Hepatocyte (in vitro differentiated cells): Measurements from ENCODE around the gene GABBR1. TPM values are rescaled to one million over a fixed set of nuclear protein-coding genes. Genes with fewer than 3 reads are reported as not detected.

Source experiments
- DNase-seq: peaks from one replicate; pipeline ENCODE4 v3.0.0-alpha.2; 2016; ENCODE audit warnings: low spot score
- H2AFZ ChIP-seq: fragments of 200-600 bp; sonication (generic); 2 replicates; pipeline ENCODE4 v1.6.0; 2016; ENCODE audit warnings: antibody characterized with exemption, mild to moderate bottlenecking
- H3K27ac ChIP-seq: fragments of 200-600 bp; sonication (generic); 2 replicates; pipeline ENCODE4 v1.5.1; 2016; ENCODE audit warnings: mild to moderate bottlenecking
- H3K27me3 ChIP-seq: fragments of 200-600 bp; sonication (generic); 2 replicates; pipeline ENCODE4 v1.6.1; 2016
- H3K36me3 ChIP-seq: fragments of 200-600 bp; sonication (generic); replicated peaks from 2 replicates; pipeline ENCODE4 v1.5.1; 2016; ENCODE audit warnings: low read depth; ENCODE audit not compliant: insufficient read depth
- H3K4me1 ChIP-seq: fragments of 200-600 bp; sonication (generic); 2 replicates; pipeline ENCODE4 v1.5.1; 2016; ENCODE audit warnings: mild to moderate bottlenecking, moderate library complexity; ENCODE audit not compliant: insufficient read depth
- H3K4me2 ChIP-seq: fragments of 200-600 bp; sonication (generic); 2 replicates; pipeline ENCODE4 v1.6.0; 2016
- H3K4me3 ChIP-seq: fragments of 200-600 bp; sonication (generic); 2 replicates; pipeline ENCODE4 v1.5.1; 2016; ENCODE audit warnings: mild to moderate bottlenecking
- H3K79me2 ChIP-seq: fragments of 200-600 bp; sonication (generic); 2 replicates; pipeline ENCODE4 v1.6.0; 2017; ENCODE audit warnings: mild to moderate bottlenecking
- H3K9me2 ChIP-seq: fragments of 200-600 bp; sonication (generic); replicated peaks from 2 replicates; pipeline ENCODE4 v1.6.0; 2017; ENCODE audit warnings: mild to moderate bottlenecking; ENCODE audit not compliant: insufficient read depth
- H3K9me3 ChIP-seq: fragments of 200-600 bp; sonication (generic); 2 replicates; pipeline ENCODE4 v1.5.1; 2016; ENCODE audit warnings: low read depth, mild to moderate bottlenecking
- H4K20me1 ChIP-seq: fragments of 200-600 bp; sonication (generic); 2 replicates; pipeline ENCODE4 v1.6.0; 2016; ENCODE audit warnings: mild to moderate bottlenecking; ENCODE audit not compliant: insufficient read depth, poor library complexity, severe bottlenecking
- CTCF ChIP-seq: fragments of 200-600 bp; sonication (generic); IDR thresholded peaks from 2 replicates; pipeline ENCODE4 v1.5.1; 2016; ENCODE audit warnings: antibody characterized with exemption, mild to moderate bottlenecking; ENCODE audit not compliant: poor library complexity
- EZH2 ChIP-seq: fragments of 200-600 bp; sonication (generic); IDR thresholded peaks from 2 replicates; pipeline ENCODE4 v1.6.1; 2016; ENCODE audit warnings: antibody characterized with exemption, mild to moderate bottlenecking, borderline replicate concordance
- EZH2phosphoT487 ChIP-seq: fragments of 200-600 bp; sonication (generic); IDR thresholded peaks from one replicate; pipeline ENCODE4 v1.6.1; 2018; ENCODE audit warnings: antibody characterized with exemption, mild to moderate bottlenecking, low read depth, moderate library complexity; ENCODE audit not compliant: unreplicated experiment, severe bottlenecking
- WGBS: methylation state at CpG from one replicate; pipeline ENCODE4 v1.1.6; 2016; ENCODE audit warnings: low lambda C conversion rate; ENCODE audit errors: missing lambda C conversion rate; 5-methylcytosine and 5-hydroxymethylcytosine counted together
- polyA plus RNA-seq: library from polyadenylated mRNA; unstranded; fragments of >200 nt; fragmentation: Nextera tagmentation; extraction: Ambion mirVana; gene quantifications from 2 replicates; pipeline ENCODE4 v1.2.1, GENCODE V29; 2016
- total RNA-seq: library from RNA; depleted of rRNA; stranded (reverse); fragments of >200 nt; gene quantifications from 2 replicates; pipeline ENCODE4 v1.2.3, GENCODE V29; 2014

The GABBR1 gene
- total and polyA plus RNA-seq, 2 experiments from 2014 or later, result 9.9 to 11.3 TPM

GRCh38 chr6:29576056-29576455 is 56.9 kb downstream of the GABBR1 start:
- H3K9me2 ChIP-seq, result no peaks in the 10 kb centered on the region
- no peaks in the 10 kb centered on the region for H3K36me3 ChIP-seq
- no peak for DNase-seq
- H3K4me3 ChIP-seq, result no peak overlapping the region
- TF ChIP-seq EZH2 (no peak), EZH2phosphoT487 (no peak), CTCF (no peak)
- H2AFZ ChIP-seq, result no peak overlapping the region
- peaks cover 5% of the 10 kb centered on the region for H3K27me3 ChIP-seq
- H3K9me3 ChIP-seq, result no peaks in the 10 kb centered on the region
- no peaks in the 10 kb centered on the region for H4K20me1 ChIP-seq
- no peak overlapping the region for H3K4me2 ChIP-seq
- no peak overlapping the region for H3K27ac ChIP-seq
- H3K79me2 ChIP-seq, result no peaks in the 10 kb centered on the region
- no peaks in the 10 kb centered on the region for H3K4me1 ChIP-seq

- no peaks in the 10 kb centered on the region for H3K9me2 ChIP-seq
- no peaks in the 10 kb centered on the region for H3K4me1 ChIP-seq
- H3K36me3 ChIP-seq, result no peaks in the 10 kb centered on the region
- no peaks in the 10 kb centered on the region for H3K79me2 ChIP-seq
- H3K27ac ChIP-seq, result no peak overlapping the region
- TF ChIP-seq EZH2 (no peak), CTCF (no peak), EZH2phosphoT487 (no peak)
- no peak overlapping the region for H3K4me3 ChIP-seq
- no peaks in the 10 kb centered on the region for H3K9me3 ChIP-seq
- no peak overlapping the region for H2AFZ ChIP-seq
- peaks cover 17% of the 10 kb centered on the region for H3K27me3 ChIP-seq
- DNase-seq, result no peak
- no peaks in the 10 kb centered on the region for H4K20me1 ChIP-seq
- H3K4me2 ChIP-seq, result no peak overlapping the region
- WGBS, result 57% methylated on average over 5 of the region's 5 CpGs
Measured at GRCh38 chr6:29567991-29568390, 65.0 kb downstream of the GABBR1 start.

GRCh38 chr6:29567541-29567940 is 65.4 kb downstream of the GABBR1 start:
- Histone ChIP-seq H3K4me3 (no peak overlapping the region), H3K27me3 (peaks cover 17% of the 10 kb centered on the region), H3K27ac (no peak overlapping the region), H3K4me2 (no peak overlapping the region), H3K4me1 (no peaks in the 10 kb centered on the region), H3K9me3 (no peaks in the 10 kb centered on the region), H3K79me2 (no peaks in the 10 kb centered on the region), H2AFZ (no peak overlapping the region), H3K9me2 (no peaks in the 10 kb centered on the region), H4K20me1 (no peaks in the 10 kb centered on the region), H3K36me3 (no peaks in the 10 kb centered on the region)
- WGBS, result 61% methylated on average over 2 of the region's 2 CpGs
- TF ChIP-seq EZH2 (no peak), EZH2phosphoT487 (no peak), CTCF (no peak)
- DNase-seq, result no peak

GRCh38 chr6:29566856-29567255 is 66.1 kb downstream of the GABBR1 start:
- peaks cover 17% of the 10 kb centered on the region for H3K27me3 ChIP-seq
- no peaks in the 10 kb centered on the region for H3K9me2 ChIP-seq
- H3K4me3 ChIP-seq, result no peak overlapping the region
- H3K27ac ChIP-seq, result no peak overlapping the region
- no peak for TF ChIP-seq CTCF
- TF ChIP-seq EZH2phosphoT487, result no peak
- no peak for TF ChIP-seq EZH2
- 89% methylated on average over 5 of the region's 5 CpGs for WGBS
- H3K79me2 ChIP-seq, result no peaks in the 10 kb centered on the region
- no peak for DNase-seq
- no peaks in the 10 kb centered on the region for H3K36me3 ChIP-seq
- H3K9me3 ChIP-seq, result no peaks in the 10 kb centered on the region
- no peaks in the 10 kb centered on the region for H3K4me1 ChIP-seq
- H2AFZ ChIP-seq, result no peak overlapping the region
- H4K20me1 ChIP-seq, result no peaks in the 10 kb centered on the region
- H3K4me2 ChIP-seq, result no peak overlapping the region
